Fibroblast of lung (primary cell): ENCODE measurements around the gene HTR3D. TPM values are rescaled to one million over a fixed set of nuclear protein-coding genes. Genes with fewer than 3 reads are reported as not detected.
A peak's percentile ranks its signal among the peaks of the same experiment; 100 is the strongest.

ENCODE experiments used
- DNase-seq, 2 donors: peaks; one replicate each; pipeline versions ENCODE4 v3.0.0 to v3.0.0-alpha.2; 2010; ENCODE audit warnings: low read depth in 2 of 2
- H2AFZ ChIP-seq: 2 replicates; pipeline ENCODE4 v1.5.1; 2012; ENCODE audit warnings: low read length, control low read depth, inconsistent platforms
- H3K27ac ChIP-seq: 2 replicates; pipeline ENCODE4 v1.5.1; 2011; ENCODE audit warnings: low read length, control low read depth; ENCODE audit not compliant: insufficient read depth
- H3K27me3 ChIP-seq: 2 replicates; pipeline ENCODE4 v1.5.1; 2011; ENCODE audit warnings: mild to moderate bottlenecking, low read length; ENCODE audit not compliant: control insufficient read depth, insufficient read depth
- H3K36me3 ChIP-seq: 2 replicates; pipeline ENCODE4 v1.5.1; 2011; ENCODE audit warnings: low read length; ENCODE audit not compliant: control insufficient read depth, insufficient read depth
- H3K4me1 ChIP-seq: 2 replicates; pipeline ENCODE4 v1.5.1; 2011; ENCODE audit warnings: low read length; ENCODE audit not compliant: control insufficient read depth, insufficient read depth; ENCODE audit errors: extremely low read depth
- H3K4me2 ChIP-seq: 2 replicates; pipeline ENCODE4 v1.5.1; 2011; ENCODE audit warnings: low read length, control low read depth; ENCODE audit not compliant: insufficient read depth; ENCODE audit errors: extremely low read depth
- H3K4me3 ChIP-seq, 4 experiments: fragments of 200-600 bp in 1 of 4; sonication (generic) in 1 of 4; replicated peaks in 1 of 4; 2 replicates each; pipeline ENCODE4 v1.5.1; 2011 to 2016; ENCODE audit warnings: low read length in 4 of 4, low read depth in 3 of 4, mild to moderate bottlenecking in 3 of 4, control low read depth in 2 of 4, inconsistent platforms in 1 of 4, mixed read lengths in 1 of 4; ENCODE audit not compliant: insufficient read depth in 1 of 4; ENCODE audit errors: control extremely low read depth in 1 of 4
- H3K79me2 ChIP-seq: 2 replicates; pipeline ENCODE4 v1.5.1; 2012; ENCODE audit warnings: mild to moderate bottlenecking, low read length, inconsistent platforms; ENCODE audit not compliant: control insufficient read depth, insufficient read depth
- H3K9ac ChIP-seq: 2 replicates; pipeline ENCODE4 v1.5.1; 2011; ENCODE audit warnings: mild to moderate bottlenecking, low read length, control low read depth; ENCODE audit not compliant: insufficient read depth
- H3K9me3 ChIP-seq: 2 replicates; pipeline ENCODE4 v1.5.1; 2012; ENCODE audit warnings: low read depth, low read length; ENCODE audit not compliant: control insufficient read depth, insufficient read depth
- H4K20me1 ChIP-seq: 2 replicates; pipeline ENCODE4 v1.5.1; 2011; ENCODE audit warnings: low read length; ENCODE audit not compliant: control insufficient read depth, insufficient read depth; ENCODE audit errors: extremely low read depth
- CTCF ChIP-seq, 2 donors: IDR thresholded peaks in 1 of 2; conservative IDR thresholded peaks in 1 of 2; 1 replicate in 1 of 2; 2 replicates in 1 of 2; pipeline ENCODE4 v1.5.1; 2011 to 2012; ENCODE audit warnings: low read length in 2 of 2, control low read depth in 1 of 2, inconsistent platforms in 1 of 2, low read depth in 1 of 2, mild to moderate bottlenecking in 1 of 2
- EZH2 ChIP-seq: IDR thresholded peaks from 2 replicates; pipeline ENCODE4 v1.5.1; 2012; ENCODE audit warnings: low read length, control low read depth, mild to moderate bottlenecking; ENCODE audit errors: missing control alignments
- polyA plus RNA-seq, 2 donors: library from polyadenylated mRNA; depleted of rRNA in 1 of 2; stranded (reverse) in 1 of 2; unstranded in 1 of 2; fragments of >200 nt; gene quantifications; 2 replicates each; pipeline ENCODE4 v1.2.1, GENCODE V29; 2011 to 2012; ENCODE audit warnings: missing spikeins in 1 of 2
- total RNA-seq: library from RNA; depleted of rRNA; stranded (reverse); fragments of >200 nt; gene quantifications from 2 replicates; pipeline ENCODE4 v1.2.1, GENCODE V29; 2014

HTR3D gene
- total and polyA plus RNA-seq, 2 donors (not counting 1 experiment from before 2014, with no cell fraction given): not detected

GRCh38 chr3:184011230-184011876, 20.2 kb upstream of the HTR3D start:
- Histone ChIP-seq H3K4me3 (no peak overlapping the region), H3K9me3 (no peaks in the 10 kb centered on the region), H2AFZ (no peak overlapping the region), H3K4me2 (no peak overlapping the region), H3K79me2 (no peaks in the 10 kb centered on the region), H4K20me1 (no peaks in the 10 kb centered on the region), H3K4me1 (no peaks in the 10 kb centered on the region), H3K27ac (no peak overlapping the region), H3K27me3 (no peaks in the 10 kb centered on the region), H3K36me3 (no peaks in the 10 kb centered on the region), H3K9ac (no peak overlapping the region)
- peak in 1 of 2 donors; percentile 25 for DNase-seq
- TF ChIP-seq CTCF (conservative IDR thresholded peaks at IDR 0.05 in 1 of 2, IDR thresholded peaks at IDR 0.05 in 1 of 2; ENCODE audit: low read depth in 1 of 2, low read length in 2 of 2) (no peak), EZH2 (no peak)

- H3K9me3 ChIP-seq: no peaks in the 10 kb centered on the region
- no peak overlapping the region for H3K4me2 ChIP-seq
- no peak overlapping the region for H3K4me3 ChIP-seq
- no peaks in the 10 kb centered on the region for H3K4me1 ChIP-seq
- H3K79me2 ChIP-seq: peaks cover 7% of the 10 kb centered on the region
- TF ChIP-seq CTCF (conservative IDR thresholded peaks at IDR 0.05 in 1 of 2, IDR thresholded peaks at IDR 0.05 in 1 of 2; ENCODE audit: low read depth in 1 of 2, low read length in 2 of 2) (no peak), EZH2 (no peak)
- H2AFZ ChIP-seq: no peak overlapping the region
- no peak overlapping the region for H3K27ac ChIP-seq
- H3K9ac ChIP-seq: no peak overlapping the region
- H3K27me3 ChIP-seq: no peaks in the 10 kb centered on the region
- H3K36me3 ChIP-seq: no peaks in the 10 kb centered on the region
- DNase-seq: no peak
- H4K20me1 ChIP-seq: no peaks in the 10 kb centered on the region
Observed at GRCh38 chr3:184011937-184012889, 19.3 kb upstream of the HTR3D start.

- Histone ChIP-seq H3K79me2 (peaks cover 7% of the 10 kb centered on the region), H3K36me3 (no peaks in the 10 kb centered on the region), H3K4me3 (peak overlapping the region in 1 of 4 experiments; percentile 6), H3K9me3 (no peaks in the 10 kb centered on the region), H3K4me1 (no peaks in the 10 kb centered on the region), H3K4me2 (peak overlapping the region; percentile 16), H2AFZ (no peak overlapping the region), H3K27ac (no peak overlapping the region), H4K20me1 (no peaks in the 10 kb centered on the region), H3K9ac (no peak overlapping the region), H3K27me3 (no peaks in the 10 kb centered on the region)
- TF ChIP-seq CTCF (conservative IDR thresholded peaks at IDR 0.05 in 1 of 2, IDR thresholded peaks at IDR 0.05 in 1 of 2; ENCODE audit: low read depth in 1 of 2, low read length in 2 of 2): no peak
- TF ChIP-seq EZH2: no peak
- DNase-seq: peak in 1 of 2 donors; percentile 40
Observed at GRCh38 chr3:184015381-184016019, 16.0 kb upstream of the HTR3D start.
